Aortic smooth muscle cell (primary cell): Measurements from ENCODE around the gene SMPD4. TPM values are rescaled to one million over a fixed set of nuclear protein-coding genes. Genes with fewer than 3 reads are reported as not detected.

Experiments
- total RNA-seq: library from RNA; depleted of rRNA; stranded (reverse); fragments of >200 nt; gene quantifications from 2 replicates; pipeline ENCODE4 v1.2.3, GENCODE V29; 2014

Gene SMPD4
- 9.8 and 13.1 TPM in 2 replicates for total RNA-seq

GRCh38 chr2:130181325-130181879, at the start of gene SMPD4:
Gene SMPD4 (minus strand): TSS chr2:130181602. CDS start chr2:130176592, 5,010 bp downstream.

GRCh38 chr2:130198343-130198742, 16.9 kb upstream of the SMPD4 start, which contains the start of gene TUBA3E:
Gene TUBA3E (minus strand): TSS chr2:130198439. CDS start chr2:130198360, 79 bp downstream.

GRCh38 chr2:130181880-130182682, 679 bp upstream of the SMPD4 start, which contains the start of gene MZT2B:
Gene MZT2B (plus strand): TSS chr2:130182262. CDS start chr2:130182283, 21 bp downstream.

GRCh38 chr2:130145006-130145414, 36.4 kb downstream of the SMPD4 start, which contains the start of gene CCDC74B:
Gene CCDC74B (minus strand): TSS chr2:130145112. CDS start chr2:130144996, 116 bp downstream.

GRCh38 chr2:130129120-130129829, 52.1 kb downstream of the SMPD4 start, which contains the start of gene POTEF:
Gene POTEF (minus strand): TSS chr2:130129222. CDS start chr2:130120515, 8,707 bp downstream.

Other genes with a start within 250 kb of the SMPD4 start
- gene RAB6C, start 201.9 kb downstream of the SMPD4 start, total RNA-seq, result under 0.01 TPM in 1 of 2 replicates, not detected in the other
- not detected in 2 replicates for gene POTEF, start 52.4 kb downstream of the SMPD4 start, total RNA-seq
- gene CCDC74B, start 36.5 kb downstream of the SMPD4 start, total RNA-seq, result 6.8 and 7.1 TPM in 2 replicates
- gene MZT2B, start 660 bp upstream of the SMPD4 start, total RNA-seq, result 187 and 204 TPM in 2 replicates
- gene TUBA3E, start 16.8 kb upstream of the SMPD4 start, total RNA-seq, result not detected in 2 replicates
- gene IMP4, start 161.3 kb upstream of the SMPD4 start, total RNA-seq, result 58.9 and 89.7 TPM in 2 replicates
- gene PTPN18, start 174.5 kb upstream of the SMPD4 start, total RNA-seq, result 14.7 and 14.9 TPM in 2 replicates